Measurements from ENCODE around the gene ZCCHC8.
A peak's percentile ranks its signal among the peaks of the same experiment; 100 is the strongest.

The ZCCHC8 gene

DNA sequence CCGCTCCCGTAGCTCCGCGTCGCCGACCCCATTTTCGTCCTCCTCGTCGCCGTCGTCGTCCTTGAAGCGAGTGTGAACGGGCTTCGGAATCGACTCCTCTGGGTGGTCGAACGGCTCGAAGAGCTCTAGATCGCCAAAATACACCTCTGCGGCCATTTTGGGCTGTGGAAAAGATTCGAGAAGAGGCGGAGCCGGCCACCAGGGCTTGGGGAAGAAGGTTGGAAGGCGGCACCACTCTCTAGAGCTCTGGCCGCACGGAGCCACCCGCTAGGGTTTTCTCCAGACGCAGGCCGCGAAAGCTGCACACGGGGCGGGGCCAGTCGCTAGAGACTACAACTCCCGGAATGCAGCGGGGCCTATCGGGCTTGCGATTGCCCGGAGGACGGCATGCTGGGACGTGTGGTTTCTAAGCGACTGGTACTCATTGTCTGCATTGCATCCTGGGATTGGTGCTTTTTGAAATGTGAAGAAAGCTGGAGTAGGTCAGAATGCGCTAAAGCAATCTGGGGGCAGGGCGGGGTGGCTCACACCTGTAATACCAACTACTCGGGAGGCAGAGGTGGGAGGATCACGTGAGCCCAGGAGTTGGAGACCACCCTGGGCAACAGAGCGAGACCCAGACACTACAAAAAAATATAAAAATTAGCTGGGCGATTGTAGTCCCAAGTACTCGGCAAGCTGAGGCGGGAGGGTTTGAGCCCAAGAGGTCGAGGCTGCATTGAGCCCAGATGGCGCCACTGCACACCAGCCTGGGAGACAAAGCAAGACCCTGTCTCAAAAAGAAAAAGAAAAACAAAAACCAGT, at the start of gene ZCCHC8:
ZCCHC8 (minus strand) TSS at position 248 of the 804 bp plus-strand sequence; CDS start at position 156, 92 bp downstream.
- DNase-seq (peak; percentile 97), ATAC-seq (peak; percentile 98)
- peak within 1 kb of the TSS; percentile 96 for H3K27ac Mint-ChIP-seq
- peak within 1 kb of the TSS; percentile 92 for H3K4me3 Mint-ChIP-seq
- no peaks in the 10 kb centered on the region for H3K27me3 Mint-ChIP-seq
- no peaks in the 10 kb centered on the region for H3K9me3 Mint-ChIP-seq
- peaks cover 46% of the 10 kb centered on the region for H3K36me3 Mint-ChIP-seq (ENCODE audit: low read depth)
- H3K4me1 Mint-ChIP-seq = peaks cover 37% of the 10 kb centered on the region

- Mint-ChIP-seq H3K27ac (no peak overlapping the region), H3K36me3 (ENCODE audit: low read depth) (peaks cover 49% of the 10 kb centered on the region), H3K9me3 (no peaks in the 10 kb centered on the region), H3K4me1 (peaks cover 2% of the 10 kb centered on the region), H3K4me3 (no peak overlapping the region), H3K27me3 (no peaks in the 10 kb centered on the region)
- no peak for DNase-seq
- ATAC-seq = no peak
Observed at GRCh38 chr12:122547330-122547729, 46.6 kb upstream of the ZCCHC8 start.

DNA sequence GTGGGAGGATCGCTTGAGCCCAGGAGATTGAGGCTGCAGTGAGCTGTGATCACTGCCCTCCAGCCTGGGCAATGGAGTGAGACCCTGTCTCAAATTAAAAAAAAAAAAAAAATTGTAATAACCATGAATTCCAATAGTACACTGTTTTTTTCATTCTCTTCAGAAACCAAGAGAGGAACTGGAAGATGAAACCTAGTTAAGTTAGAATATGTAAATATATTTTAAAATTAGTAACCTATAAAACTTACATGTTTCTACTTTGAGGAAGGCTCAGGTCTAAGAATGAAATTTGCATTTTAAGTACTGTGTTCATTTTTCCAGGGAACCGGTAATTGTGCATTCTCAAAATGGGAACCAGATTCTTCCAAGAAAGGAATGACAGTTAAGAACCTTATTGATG, 45.1 kb upstream of the ZCCHC8 start:
- H3K4me1 Mint-ChIP-seq = peaks cover 2% of the 10 kb centered on the region
- H3K27ac Mint-ChIP-seq = no peak overlapping the region
- ATAC-seq (no peak), DNase-seq (no peak)
- no peaks in the 10 kb centered on the region for H3K27me3 Mint-ChIP-seq
- H3K4me3 Mint-ChIP-seq = no peak overlapping the region
- H3K9me3 Mint-ChIP-seq = no peaks in the 10 kb centered on the region
- peaks cover 42% of the 10 kb centered on the region for H3K36me3 Mint-ChIP-seq (ENCODE audit: low read depth)

DNA sequence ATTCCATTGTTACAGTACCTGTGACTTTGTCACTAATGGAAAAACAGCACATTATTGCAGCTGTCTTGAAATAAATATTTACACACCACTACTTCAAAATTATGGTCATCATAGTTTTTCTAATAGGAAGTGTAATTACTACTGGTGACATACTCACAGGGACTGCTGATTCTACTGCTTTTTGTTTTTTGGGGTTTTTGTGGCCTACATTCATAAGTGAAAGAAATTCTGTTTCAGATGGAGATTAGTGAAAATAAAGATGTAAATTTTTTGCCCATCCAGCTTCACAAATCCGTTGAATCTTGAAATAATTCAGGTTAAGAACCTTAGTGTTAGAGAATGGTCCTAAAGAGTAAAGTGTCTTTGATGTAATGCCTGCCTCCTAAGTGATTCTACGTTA, 43.8 kb upstream of the ZCCHC8 start:
- H3K9me3 Mint-ChIP-seq = no peaks in the 10 kb centered on the region
- no peak overlapping the region for H3K4me3 Mint-ChIP-seq
- H3K27me3 Mint-ChIP-seq = no peaks in the 10 kb centered on the region
- no peak overlapping the region for H3K27ac Mint-ChIP-seq
- no peak for DNase-seq
- peaks cover 2% of the 10 kb centered on the region for H3K4me1 Mint-ChIP-seq
- H3K36me3 Mint-ChIP-seq (ENCODE audit: low read depth) = peaks cover 37% of the 10 kb centered on the region
- no peak for ATAC-seq

GRCh38 chr12:122538496-122538895, 37.8 kb upstream of the ZCCHC8 start:
- Mint-ChIP-seq H3K4me1 (no peaks in the 10 kb centered on the region), H3K4me3 (no peak overlapping the region), H3K9me3 (no peaks in the 10 kb centered on the region), H3K27ac (no peak overlapping the region), H3K36me3 (ENCODE audit: low read depth) (peaks cover 45% of the 10 kb centered on the region), H3K27me3 (no peaks in the 10 kb centered on the region)
- DNase-seq (no peak), ATAC-seq (no peak)

- ATAC-seq = no peak
- Mint-ChIP-seq H3K4me3 (no peak overlapping the region), H3K27me3 (no peaks in the 10 kb centered on the region), H3K36me3 (ENCODE audit: low read depth) (peaks cover 46% of the 10 kb centered on the region), H3K4me1 (no peaks in the 10 kb centered on the region), H3K9me3 (no peaks in the 10 kb centered on the region), H3K27ac (no peak overlapping the region)
- DNase-seq = no peak
Observed at GRCh38 chr12:122537021-122537420, 36.3 kb upstream of the ZCCHC8 start.

GRCh38 chr12:122533856-122534255, 33.1 kb upstream of the ZCCHC8 start:
- Mint-ChIP-seq H3K36me3 (ENCODE audit: low read depth) (peaks cover 58% of the 10 kb centered on the region), H3K4me3 (no peak overlapping the region), H3K27ac (no peak overlapping the region), H3K9me3 (no peaks in the 10 kb centered on the region), H3K4me1 (peaks cover 8% of the 10 kb centered on the region), H3K27me3 (no peaks in the 10 kb centered on the region)
- DNase-seq (no peak), ATAC-seq (no peak)

- Mint-ChIP-seq H3K27me3 (no peaks in the 10 kb centered on the region), H3K9me3 (no peaks in the 10 kb centered on the region), H3K4me3 (no peak overlapping the region), H3K36me3 (ENCODE audit: low read depth) (peaks cover 53% of the 10 kb centered on the region), H3K4me1 (peaks cover 24% of the 10 kb centered on the region), H3K27ac (no peak overlapping the region)
- DNase-seq (no peak), ATAC-seq (no peak)
Observed at GRCh38 chr12:122528992-122529391, 28.3 kb upstream of the ZCCHC8 start.

GRCh38 chr12:122528582-122528981, 27.9 kb upstream of the ZCCHC8 start:
- Mint-ChIP-seq H3K9me3 (no peaks in the 10 kb centered on the region), H3K36me3 (ENCODE audit: low read depth) (peaks cover 55% of the 10 kb centered on the region), H3K27ac (no peak overlapping the region), H3K4me1 (peaks cover 28% of the 10 kb centered on the region), H3K4me3 (no peak overlapping the region), H3K27me3 (no peaks in the 10 kb centered on the region)
- no peak for DNase-seq
- no peak for ATAC-seq

DNA sequence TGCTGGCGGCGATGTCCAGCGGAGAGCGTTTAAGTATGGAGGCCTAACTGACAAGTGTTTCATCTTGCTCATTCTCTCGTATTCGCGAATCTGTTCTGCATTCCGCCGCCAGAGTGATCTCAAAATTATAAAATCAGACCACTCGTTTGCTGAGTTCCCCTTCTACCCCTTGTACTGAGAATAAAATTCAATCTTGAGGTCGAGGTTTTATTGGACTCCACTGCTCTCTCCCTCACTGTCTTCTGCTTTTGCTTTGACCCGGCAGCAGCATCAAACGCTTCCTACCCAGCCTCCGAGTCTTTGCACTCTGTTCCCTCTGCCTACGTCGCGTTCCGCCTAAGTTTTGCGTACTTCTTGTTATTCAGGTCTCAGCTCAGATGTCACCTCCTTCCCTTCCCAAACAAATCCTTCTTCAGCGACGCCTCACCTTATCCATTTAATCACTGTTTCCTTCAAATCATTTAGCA, 26.8 kb upstream of the ZCCHC8 start:
- Mint-ChIP-seq H3K27ac (no peak overlapping the region), H3K27me3 (no peaks in the 10 kb centered on the region), H3K4me3 (no peak overlapping the region), H3K36me3 (ENCODE audit: low read depth) (peaks cover 57% of the 10 kb centered on the region), H3K9me3 (no peaks in the 10 kb centered on the region), H3K4me1 (peaks cover 37% of the 10 kb centered on the region)
- DNase-seq (peak; percentile 28), ATAC-seq (no peak)

DNA sequence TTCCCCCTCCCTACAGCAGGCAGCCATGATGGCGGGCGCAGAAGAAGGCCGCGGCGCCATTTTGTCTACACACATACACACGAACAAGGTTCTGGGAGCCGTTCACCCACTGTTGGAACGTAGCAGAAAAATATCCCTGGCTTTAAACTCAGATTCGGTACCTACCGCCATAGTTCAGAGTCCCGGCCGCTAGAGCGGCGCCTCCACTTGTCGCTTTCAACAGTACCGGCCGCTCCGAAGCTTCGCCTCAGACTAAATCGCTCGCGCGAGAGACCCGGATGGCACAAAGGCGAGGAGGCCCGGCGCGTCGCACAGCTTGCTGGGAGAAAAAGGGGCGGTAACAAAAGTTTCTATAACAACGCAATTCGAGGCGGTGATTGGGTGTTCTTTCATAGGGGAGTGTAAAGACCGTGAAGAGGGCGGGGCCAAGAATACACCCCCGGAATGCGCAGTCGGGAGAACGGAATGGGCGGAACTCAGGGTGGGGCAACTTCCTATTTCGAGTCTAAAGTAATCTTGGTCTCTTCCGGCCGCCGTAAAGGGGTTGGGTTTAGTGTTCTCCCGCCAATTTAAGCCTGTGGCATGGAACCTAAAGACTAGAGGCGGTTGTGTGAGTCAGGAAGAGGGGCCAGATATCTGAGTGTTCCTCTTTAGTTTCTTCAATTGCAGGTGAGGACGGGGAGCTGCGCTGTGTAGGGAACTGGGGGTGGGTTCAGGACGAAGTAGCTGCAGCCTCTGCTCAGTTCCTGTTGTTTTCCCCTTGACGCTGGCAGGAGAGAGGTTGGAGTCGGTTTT, 26.1 kb upstream of the ZCCHC8 start, which contains the start of the genes KNTC1 and RSRC2:
KNTC1 (plus strand) TSS at position 567 of the 795 bp plus-strand sequence. CDS start 2,815 bp downstream, outside the sequence.
RSRC2 (minus strand) TSS at position 254 of the 795 bp plus-strand sequence; CDS start at position 171, 83 bp downstream.
- Mint-ChIP-seq H3K36me3 (ENCODE audit: low read depth) (peaks cover 58% of the 10 kb centered on the region), H3K9me3 (no peaks in the 10 kb centered on the region), H3K27ac (no peak within 1 kb of the TSS), H3K4me3 (no peak within 1 kb of the TSS), H3K4me1 (peaks cover 43% of the 10 kb centered on the region), H3K27me3 (no peaks in the 10 kb centered on the region)
- DNase-seq (peak; percentile 95), ATAC-seq (peak; percentile 93)

DNA sequence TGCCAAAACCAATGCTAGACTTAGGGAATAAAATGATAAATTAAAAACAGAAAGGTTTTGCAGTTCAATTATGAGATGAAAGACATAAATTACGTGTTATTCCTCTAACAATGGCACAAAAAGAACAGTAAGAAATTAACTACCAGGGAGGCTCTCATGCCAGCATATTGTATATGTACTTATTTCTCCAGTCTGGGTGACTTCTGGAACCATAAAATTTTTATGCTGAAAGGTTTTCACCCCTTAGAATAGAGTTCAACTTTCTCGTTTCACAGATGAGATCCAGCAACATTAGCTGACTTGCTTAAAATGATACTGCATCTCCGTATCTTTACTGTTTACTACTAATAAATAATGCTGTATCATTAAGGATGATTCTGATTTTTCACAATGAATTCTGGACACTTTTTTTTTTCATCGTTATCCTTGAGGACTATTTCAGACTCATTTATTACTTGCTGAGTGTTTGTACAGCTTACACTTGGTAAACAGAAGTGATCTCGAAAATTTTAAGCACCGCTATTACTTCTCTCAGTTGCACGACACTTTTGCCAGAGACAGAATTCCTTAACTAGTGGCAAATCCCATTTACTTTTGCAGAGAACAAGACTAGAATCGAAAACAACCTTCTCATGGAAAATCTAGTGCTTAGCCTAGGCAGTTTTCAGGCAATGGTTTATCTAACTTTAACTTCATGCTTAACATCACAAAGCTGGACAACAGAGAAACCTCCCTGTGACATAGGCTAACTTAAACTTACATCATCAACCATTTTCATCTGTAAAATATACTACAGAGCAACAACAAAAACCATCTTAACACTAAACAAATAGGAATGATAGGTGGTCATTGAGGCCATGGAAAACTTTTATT, 23.4 kb upstream of the ZCCHC8 start:
- peaks cover 53% of the 10 kb centered on the region for H3K4me1 Mint-ChIP-seq
- peak overlapping the region; percentile 96 for H3K4me3 Mint-ChIP-seq
- H3K9me3 Mint-ChIP-seq = no peaks in the 10 kb centered on the region
- peak overlapping the region; percentile 88 for H3K27ac Mint-ChIP-seq
- ATAC-seq (no peak), DNase-seq (no peak)
- H3K27me3 Mint-ChIP-seq = no peaks in the 10 kb centered on the region
- H3K36me3 Mint-ChIP-seq (ENCODE audit: low read depth) = peaks cover 61% of the 10 kb centered on the region

GRCh38 chr12:122523280-122523679, 22.5 kb upstream of the ZCCHC8 start:
- Mint-ChIP-seq H3K36me3 (ENCODE audit: low read depth) (peaks cover 66% of the 10 kb centered on the region), H3K4me3 (peak overlapping the region; percentile 96), H3K4me1 (peaks cover 56% of the 10 kb centered on the region), H3K27ac (peak overlapping the region; percentile 88), H3K9me3 (no peaks in the 10 kb centered on the region), H3K27me3 (no peaks in the 10 kb centered on the region)
- ATAC-seq (no peak), DNase-seq (no peak)

GRCh38 chr12:122520676-122521075, 19.9 kb upstream of the ZCCHC8 start:
- H3K4me1 Mint-ChIP-seq = peaks cover 58% of the 10 kb centered on the region
- peak overlapping the region; percentile 79 for H3K27ac Mint-ChIP-seq
- DNase-seq (no peak), ATAC-seq (no peak)
- H3K36me3 Mint-ChIP-seq (ENCODE audit: low read depth) = peaks cover 89% of the 10 kb centered on the region
- no peaks in the 10 kb centered on the region for H3K27me3 Mint-ChIP-seq
- H3K4me3 Mint-ChIP-seq = no peak overlapping the region
- no peaks in the 10 kb centered on the region for H3K9me3 Mint-ChIP-seq
